Stimulated activated CD8-positive, alpha-beta memory T cell treated with anti-CD3 and anti-CD28 coated beads, Interleukin-15, amount 100 ng/mL, for 24 hours (primary cell): ENCODE results near the gene VASH1.

Experiments
- DNase-seq: peaks from one replicate; pipeline ENCODE4 v3.0.0-alpha.2; 2020; ENCODE audit warnings: low read depth

VASH1 gene

DNA sequence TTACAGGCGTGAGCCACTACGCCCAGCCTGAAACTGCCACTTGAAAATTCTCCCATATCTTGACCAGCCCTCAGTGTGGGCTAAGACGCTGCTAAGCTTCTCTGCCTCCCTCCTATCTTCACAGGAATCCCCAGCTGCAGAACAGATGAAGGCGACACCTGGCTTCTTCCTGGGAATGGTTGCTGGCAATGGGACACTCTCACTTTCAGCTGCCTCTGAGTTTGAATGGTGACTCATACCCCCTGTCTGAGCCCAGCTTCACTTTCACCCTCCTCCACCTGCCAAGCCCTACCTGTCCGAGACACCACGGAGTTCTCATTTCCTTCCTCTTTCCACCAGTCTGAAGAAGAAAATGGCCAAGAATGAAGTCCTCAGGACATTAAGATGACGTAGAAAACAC lies 18.3 kb upstream of the VASH1 start:
- no peak for DNase-seq

DNA sequence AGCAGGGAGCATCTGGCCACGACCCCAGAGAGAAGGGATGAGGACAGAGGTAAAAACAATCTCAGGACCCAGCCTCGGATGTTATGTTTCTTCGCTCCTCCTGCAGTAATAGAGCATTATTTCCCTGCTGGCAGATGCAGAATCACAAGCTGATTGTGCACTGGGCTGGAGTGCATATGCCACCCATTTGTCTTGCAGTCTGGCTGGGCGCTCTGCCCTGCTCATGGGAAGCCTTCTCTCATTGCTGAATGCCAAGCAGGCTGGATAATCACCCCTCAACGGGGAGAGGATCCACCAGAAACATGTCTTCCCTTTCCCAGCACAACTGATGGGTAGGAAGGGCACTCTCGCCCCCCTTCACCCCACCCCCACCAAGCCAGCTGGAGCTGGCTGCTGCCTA lies 8.5 kb upstream of the VASH1 start:
- no peak for DNase-seq

DNA sequence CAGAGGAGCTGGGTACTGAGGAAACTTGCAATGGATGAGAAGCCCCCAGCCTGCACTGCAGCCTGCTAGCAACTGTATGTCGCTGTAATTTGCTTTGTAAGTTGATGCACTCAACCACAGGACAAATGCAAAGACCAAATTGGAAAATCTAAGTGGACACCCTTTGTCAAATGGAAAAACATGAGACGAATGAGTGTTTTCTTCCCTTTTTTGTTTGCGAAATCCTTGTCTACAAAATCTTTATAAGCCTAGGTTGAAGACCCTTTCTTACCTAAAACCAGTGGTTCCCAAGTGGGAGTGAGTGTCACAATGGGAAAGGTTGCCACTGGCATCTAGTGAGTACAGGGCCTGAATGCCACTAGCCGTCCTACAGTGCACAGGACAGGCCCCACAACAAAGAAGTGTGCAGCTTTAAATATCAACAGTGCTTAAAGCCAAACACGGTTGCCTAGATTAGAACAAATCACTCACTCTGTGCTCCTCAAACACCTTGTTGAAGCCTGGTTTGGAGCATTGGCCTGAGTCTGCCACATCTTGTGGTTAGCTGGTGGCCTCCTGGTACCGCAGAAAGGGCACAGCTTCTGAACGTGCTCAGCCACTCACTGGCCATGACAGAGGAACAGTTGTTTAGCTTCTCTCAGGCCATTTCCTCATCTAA lies 7.6 kb upstream of the VASH1 start:
- DNase-seq, result no peak

GRCh38 chr14:76754586-76754985 lies 6.7 kb upstream of the VASH1 start:
- DNase-seq, result no peak

DNA sequence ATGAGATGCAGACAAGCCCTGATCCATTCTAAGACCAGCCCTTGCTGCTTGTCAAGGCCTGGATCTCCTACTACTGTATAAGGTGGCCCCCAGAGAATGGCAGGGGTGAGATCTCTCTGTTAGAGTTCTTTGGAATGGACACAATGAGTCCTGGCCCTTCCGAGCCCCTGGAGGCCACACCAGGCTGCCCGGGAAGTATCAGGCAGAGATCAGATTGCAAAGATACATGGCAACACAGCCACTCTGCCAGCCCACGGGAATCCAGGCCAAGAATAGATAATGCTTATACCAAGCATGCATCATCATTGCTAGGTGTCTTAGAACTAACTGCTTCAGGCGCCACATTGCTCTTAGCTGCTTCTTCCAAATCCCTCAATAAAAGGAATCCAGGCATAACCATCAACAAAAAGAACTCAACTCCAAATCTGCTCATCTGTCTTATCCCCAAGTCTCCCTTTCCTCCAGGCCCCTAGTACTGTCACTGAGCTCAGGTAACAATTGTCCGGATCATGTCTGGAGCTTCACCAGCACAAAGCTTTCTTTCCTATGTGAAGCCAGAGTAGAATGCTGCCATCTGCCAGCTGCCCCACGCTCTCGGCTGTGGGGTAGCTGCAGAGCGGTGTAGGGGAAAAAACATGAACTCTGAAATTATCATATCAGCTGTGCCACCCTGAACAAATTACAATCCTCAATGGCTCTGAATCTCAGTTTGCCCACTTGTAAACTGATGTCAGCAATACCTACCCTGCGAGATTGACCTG lies 5.5 kb upstream of the VASH1 start:
- no peak for DNase-seq

DNA sequence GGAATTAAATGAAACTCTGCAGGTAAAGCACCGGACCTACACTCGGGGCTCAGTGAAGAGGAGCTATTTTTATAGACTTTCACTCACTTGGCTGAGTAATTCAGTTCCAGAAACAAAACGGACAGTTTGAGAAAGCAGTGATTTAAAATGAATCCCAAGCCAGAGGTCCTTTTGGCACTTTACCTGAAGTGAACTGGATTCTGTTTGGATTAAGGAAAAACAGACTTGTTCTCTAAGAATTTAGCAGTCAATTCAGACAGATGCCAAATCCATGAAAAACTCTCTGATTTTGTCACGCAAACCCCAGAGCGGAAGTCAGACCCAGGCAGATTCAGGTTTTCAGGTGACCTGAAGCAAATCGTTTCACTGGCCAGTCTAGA lies 4.9 kb upstream of the VASH1 start:
- no peak for DNase-seq

DNA sequence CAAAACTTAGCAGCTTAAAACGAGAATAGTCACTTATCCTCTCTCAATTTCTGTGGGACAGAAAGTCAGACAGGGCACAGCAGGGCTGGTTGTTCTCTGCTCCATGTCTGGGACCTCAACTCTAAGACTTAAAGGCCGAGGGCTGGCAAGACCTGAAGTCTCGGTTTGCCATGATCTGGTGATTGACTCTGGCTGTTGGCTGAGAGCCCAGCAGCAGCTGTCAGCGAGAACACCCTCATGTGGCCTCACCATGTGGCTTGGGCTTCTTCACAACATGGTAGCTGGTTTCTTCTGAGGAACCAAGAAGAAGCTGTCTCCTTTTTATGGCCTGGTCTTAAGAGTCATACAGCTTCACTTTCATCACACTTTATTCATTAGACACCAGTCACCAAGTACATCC lies 1.7 kb upstream of the VASH1 start:
- DNase-seq, result no peak

GRCh38 chr14:76760331-76761135 lies 735 bp upstream of the VASH1 start:
- no peak for DNase-seq

DNA sequence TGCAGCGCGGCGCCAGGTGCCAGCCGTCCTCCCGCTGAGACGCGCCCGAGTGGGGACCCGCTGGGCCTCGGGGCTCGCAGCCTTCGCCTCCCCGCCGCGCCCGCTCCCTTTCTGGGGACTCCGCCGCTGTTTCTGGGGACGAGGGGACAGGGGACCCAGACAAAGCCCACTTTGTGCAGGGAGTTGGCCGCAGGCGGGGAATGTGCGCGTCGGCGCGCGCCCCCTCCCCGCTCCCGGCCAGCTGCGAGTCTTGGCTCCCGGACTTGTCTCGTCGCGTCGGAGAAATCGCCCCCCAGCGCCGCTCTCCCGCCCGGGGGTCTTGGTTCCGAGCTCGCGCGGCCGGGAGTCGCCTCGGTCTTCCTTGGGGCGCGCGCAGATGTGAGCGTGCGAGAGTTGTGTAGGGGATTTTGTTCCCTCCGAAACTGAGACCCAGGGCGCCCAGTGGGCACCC lies 717 bp downstream of the VASH1 start:
- DNase-seq, result no peak

DNA sequence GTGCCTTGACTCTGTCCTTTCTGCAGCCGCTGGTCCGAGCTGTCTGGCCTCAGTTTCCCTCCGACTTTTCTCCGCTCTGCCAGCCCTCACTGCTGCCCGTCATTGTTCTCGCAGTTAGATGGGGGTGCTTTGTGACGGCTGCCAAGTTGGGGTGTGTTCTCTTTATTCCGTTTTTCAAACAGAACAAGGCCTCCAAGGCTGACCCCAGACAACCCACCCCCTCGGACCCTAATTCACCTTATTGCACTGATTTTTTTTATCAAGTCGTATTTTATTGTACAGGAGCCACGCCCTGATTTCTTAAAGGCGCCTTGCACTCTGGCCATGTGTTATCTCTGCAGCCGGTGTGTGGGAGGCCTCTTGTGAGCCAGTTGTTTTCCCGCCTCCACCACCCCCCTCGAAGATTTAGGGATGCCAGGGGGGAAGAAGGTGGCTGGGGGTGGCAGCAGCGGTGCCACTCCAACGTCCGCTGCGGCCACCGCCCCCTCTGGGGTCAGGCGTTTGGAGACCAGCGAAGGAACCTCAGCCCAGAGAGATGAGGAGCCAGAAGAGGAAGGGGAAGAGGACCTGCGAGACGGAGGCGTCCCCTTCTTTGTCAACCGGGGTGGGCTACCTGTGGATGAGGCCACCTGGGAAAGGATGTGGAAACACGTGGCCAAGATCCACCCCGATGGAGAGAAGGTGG lies 1.3 kb downstream of the VASH1 start:
- DNase-seq, result no peak

GRCh38 chr14:76763096-76764041 lies 2.1 kb downstream of the VASH1 start:
- no peak for DNase-seq

DNA sequence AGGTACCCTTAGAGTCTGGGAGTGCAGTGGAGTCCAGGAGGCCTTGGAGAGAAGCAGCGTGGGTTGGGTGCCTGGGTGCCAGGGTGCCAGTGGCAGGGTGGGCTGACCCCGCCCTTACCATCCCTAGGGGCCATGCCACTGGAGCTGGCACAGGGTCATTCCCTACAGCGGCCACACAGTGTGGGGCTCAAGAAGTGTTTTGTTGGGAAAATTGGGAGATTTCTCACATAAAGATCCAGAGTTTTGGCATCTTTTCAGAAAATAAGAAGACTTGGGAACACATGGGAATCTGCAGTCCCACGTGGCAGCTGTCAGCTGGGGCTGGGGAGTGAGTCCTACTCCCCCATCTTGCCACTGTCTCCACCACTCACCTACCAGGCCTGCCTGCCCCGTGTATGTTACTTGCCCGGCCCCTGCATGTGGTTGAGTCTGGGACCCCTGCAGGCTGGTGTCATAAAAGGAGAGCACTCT lies 4.2 kb downstream of the VASH1 start:
- no peak for DNase-seq

GRCh38 chr14:76767681-76768656 lies 6.7 kb downstream of the VASH1 start:
- no peak for DNase-seq

GRCh38 chr14:76768671-76769500 lies 7.6 kb downstream of the VASH1 start:
- no peak for DNase-seq

- no peak for DNase-seq
Observed at GRCh38 chr14:76769636-76770292, 8.5 kb downstream of the VASH1 start.

DNA sequence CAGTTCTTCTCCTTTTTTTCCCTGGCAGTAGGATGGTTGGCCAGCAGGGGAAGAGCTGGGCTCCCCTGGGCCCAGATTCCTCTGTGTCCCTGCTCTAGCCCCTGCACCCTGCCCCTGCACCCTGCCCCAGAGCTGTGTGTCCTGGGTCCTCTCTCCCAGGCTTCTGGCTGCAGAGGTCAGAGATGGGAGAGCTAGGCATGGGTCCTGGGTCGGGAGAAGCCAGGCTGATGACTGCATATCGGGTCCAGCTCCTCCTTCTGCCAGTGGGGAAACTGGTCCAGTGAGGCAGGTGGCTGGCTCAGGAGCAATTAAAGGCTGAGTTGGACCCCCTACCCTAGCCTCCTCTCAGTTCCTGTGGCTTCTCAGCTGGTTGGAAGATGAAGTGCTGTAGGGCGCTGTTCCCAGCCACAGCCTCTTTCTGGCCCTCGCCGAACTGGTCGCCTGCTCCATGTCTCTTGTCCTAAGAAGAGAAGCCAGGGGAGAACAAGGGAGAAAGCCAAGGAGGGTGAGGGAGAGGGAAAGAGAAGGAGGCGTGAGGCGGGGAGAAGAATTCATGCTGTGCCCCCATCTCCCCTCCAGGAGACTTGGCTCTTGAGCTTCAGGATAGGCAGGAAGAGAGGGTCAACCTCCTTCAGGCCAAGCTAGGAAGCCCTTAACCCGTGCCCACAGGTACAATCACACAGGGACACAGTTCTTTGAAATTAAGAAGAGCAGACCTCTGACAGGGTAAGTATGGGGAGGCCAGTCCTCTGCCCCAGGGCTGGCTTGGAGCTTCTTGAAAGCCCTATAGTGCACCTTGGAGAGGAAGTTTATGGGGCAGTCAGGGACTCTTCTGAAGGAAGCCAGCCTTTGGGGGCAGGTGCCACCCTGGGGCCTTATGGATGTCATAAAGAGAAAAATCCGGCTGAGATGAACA lies 9.5 kb downstream of the VASH1 start:
- no peak for DNase-seq

GRCh38 chr14:76771437-76771980 lies 10.2 kb downstream of the VASH1 start:
- no peak for DNase-seq
